ACHN (cell line): ENCODE data around the gene SUPT6H.
"Not testable (repeated sequence)": the region's sequence is repeated elsewhere in the genome, so short reads cannot be mapped to it uniquely, and the experiment has no call there.

Experiments
- DNase-seq: peaks from one replicate; pipeline ENCODE4 v3.0.0-alpha.2; 2015
- in situ Hi-C: cut with HindIII; loops from 2 replicates; pipeline ENCODE4 v1.10.0; 2017; ENCODE audit warnings: low sequenced_read_pairs, low pct_ligation_motif_present, low pct_unique_long_range_greater_than_20kb

Gene SUPT6H

GRCh38 chr17:28725166-28725659 lies 63.2 kb downstream of the SUPT6H start:
- in situ Hi-C loops: no loop called here
- peak; percentile 81 for DNase-seq

DNA sequence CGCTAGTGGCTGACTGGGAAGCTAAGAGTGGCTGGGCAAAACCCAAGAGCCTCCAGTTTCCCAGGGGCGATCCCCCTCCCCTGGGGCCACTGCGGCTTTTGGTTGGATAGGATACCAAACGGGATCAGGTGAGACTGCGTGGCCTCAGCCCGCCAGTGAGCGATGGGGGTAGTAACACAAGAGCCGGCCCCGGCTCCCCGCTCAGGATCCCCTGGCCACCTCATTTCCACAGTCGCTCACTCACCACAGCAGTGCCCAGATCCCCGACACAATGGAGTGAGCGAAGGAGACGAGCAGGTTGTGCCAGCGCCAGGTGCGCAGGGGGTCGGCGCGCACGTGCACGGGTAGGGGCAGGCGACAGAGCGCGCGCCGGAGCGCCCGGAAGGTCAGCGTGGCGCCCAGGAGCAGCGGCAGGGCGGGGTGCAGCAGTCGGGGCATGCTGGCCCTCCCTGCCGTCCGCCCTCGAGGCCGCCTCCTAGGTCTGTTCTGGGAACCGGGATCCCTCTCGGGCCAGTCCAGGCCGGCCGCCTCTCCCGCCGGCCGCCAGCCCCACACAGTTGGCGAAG lies 63.7 kb downstream of the SUPT6H start:
- DNase-seq: peak; percentile 62
- in situ Hi-C loops: no loop called here

- in situ Hi-C loops: no loop called here
- peak; percentile 83 for DNase-seq
Observed at GRCh38 chr17:28726226-28726626, 64.2 kb downstream of the SUPT6H start, which contains the start of gene TLCD1. Gene TLCD1, minus strand, starts transcription at chr17:28726233. Its CDS starts 136 bp downstream, at chr17:28726097.

DNA sequence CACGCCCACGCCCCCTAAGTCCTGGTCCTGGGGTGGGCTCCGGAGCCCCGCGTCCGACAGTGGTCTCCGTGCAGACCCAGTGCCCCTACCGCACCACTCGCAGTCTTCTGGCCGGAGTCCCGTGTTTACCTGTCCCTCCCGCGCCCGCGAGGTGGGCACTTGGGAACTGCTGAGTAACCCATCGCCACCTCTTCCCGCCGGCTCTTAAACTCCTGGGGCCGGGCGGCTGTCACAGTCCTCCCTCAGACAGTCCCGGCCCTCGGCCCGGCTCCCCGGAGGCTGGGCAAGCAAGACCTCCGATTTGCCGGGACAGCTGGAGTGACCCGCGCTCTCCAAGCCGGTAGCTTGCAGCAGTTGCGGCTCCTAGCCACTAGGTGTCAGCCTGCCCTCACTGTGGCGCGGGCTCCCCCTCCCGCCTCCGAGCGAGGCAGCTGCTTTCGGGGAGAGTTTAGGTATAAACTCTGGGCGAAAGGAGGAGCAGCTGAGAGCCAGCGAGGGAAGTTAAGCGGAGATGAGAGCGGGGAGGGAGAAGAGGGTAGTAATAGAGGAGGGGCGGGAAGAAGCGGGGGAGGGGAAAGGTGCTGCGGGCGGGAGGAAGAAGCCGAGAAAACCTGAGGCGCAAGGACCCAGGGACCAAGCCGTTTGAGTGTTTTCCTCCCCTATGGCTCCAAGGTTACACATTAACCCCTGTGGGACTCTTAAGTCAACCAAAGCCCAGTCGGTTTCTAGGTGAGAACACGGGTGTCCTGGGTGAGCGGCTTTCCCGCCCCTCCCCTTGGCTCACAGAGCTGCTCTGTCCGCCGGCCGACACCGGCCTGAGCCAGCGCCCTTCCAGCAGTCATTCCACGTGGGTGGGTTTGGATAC lies 64.9 kb downstream of the SUPT6H start:
- in situ Hi-C loops: no loop called here
- DNase-seq: peak; percentile 98

GRCh38 chr17:28728364-28729200 lies 66.6 kb downstream of the SUPT6H start, which contains the start of gene NEK8:
Gene NEK8, plus strand, starts transcription at chr17:28728788. Its CDS starts 26 bp downstream, at chr17:28728814.
- DNase-seq: peak; percentile 93
- in situ Hi-C loops: no loop called here

GRCh38 chr17:28729950-28730330 lies 67.9 kb downstream of the SUPT6H start:
- no peak for DNase-seq
- in situ Hi-C loops: no loop called here

DNA sequence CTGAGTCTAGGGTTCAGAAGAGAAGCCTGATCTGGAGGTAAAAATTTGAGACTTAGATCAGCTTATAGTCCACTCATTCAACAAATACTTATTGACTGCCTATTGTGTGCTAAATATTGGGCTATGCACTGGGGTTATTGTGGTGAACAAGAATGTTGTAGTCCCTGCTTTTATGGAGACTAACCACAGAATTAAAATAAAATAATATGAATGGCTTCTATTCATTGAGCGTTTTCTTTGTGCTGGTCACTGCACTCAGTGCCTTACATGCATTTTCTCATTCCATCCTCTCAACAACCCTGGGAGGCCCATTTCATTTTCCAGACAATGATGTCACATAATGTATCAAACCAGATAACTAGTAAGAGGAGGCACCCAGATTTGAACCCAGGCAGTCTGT lies 71.3 kb downstream of the SUPT6H start:
- DNase-seq: no peak
- in situ Hi-C loops: no loop called here

DNA sequence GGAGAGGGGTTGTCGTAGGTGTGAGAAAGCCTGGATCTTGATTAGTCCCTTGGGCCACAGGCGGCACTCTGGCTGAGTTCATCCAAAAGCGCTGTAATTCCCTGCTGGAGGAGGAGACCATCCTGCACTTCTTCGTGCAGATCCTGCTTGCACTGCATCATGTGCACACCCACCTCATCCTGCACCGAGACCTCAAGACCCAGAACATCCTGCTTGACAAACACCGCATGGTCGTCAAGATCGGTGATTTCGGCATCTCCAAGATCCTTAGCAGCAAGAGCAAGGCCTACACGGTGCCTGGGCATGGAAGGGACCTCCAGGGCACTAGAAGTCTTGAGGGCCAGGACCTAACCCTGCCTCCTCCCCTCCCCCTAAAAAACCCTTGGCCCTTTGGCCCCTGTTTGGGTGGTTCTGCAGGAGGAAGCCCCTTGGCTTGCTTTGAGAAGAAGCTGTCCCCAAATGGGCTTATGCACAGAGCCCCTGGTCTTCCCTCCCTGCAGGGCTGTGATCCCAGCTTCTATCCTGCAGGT lies 72.8 kb downstream of the SUPT6H start:
- in situ Hi-C loops: no loop called here
- DNase-seq: no peak

GRCh38 chr17:28735242-28735722 lies 73.3 kb downstream of the SUPT6H start:
- in situ Hi-C loops: no loop called here
- DNase-seq: no peak

- DNase-seq, in situ Hi-C loops: not testable (repeated sequence)
Observed at GRCh38 chr17:28735913-28736769, 74.1 kb downstream of the SUPT6H start.

GRCh38 chr17:28737316-28737715 lies 75.3 kb downstream of the SUPT6H start:
- in situ Hi-C loops: no loop called here
- no peak for DNase-seq

DNA sequence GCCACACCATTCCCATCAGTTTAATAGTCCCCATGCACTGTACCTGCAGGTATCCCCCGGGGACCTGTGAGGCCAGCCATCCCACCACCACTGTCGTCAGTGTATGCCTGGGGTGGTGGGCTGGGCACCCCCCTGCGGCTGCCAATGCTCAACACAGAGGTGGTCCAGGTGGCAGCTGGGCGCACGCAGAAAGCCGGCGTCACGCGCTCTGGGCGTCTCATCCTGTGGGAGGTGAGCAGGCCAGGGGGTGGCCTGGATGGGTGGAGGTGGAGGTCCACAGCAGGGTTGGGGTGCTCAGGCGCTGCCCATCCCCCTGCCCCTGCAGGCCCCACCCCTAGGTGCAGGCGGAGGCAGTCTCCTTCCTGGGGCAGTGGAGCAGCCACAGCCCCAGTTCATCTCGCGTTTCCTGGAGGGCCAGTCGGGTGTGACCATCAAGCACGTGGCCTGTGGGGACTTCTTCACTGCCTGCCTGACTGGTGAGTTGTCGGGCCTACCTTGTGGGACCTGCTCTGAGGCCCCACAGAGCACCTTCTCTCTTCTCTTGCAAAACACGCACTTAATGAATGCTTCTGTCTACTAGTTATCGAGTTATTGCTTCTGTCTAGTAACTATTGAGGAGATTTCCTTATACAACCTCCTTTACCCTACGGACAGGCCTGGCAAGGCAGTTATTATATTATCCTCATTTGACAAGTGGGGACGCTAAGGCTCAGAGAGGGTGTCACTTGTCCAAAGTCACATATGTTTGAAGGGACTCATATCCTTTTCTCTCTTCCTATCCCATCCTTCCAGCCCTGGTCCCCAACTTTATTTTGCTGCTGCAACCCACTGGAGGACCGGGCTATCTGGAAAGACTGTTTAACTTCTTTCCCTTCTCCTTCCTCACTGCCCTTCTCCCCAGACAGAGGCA lies 76.0 kb downstream of the SUPT6H start:
- no peak for DNase-seq
- in situ Hi-C loops: no loop called here

GRCh38 chr17:28738680-28739384 lies 76.8 kb downstream of the SUPT6H start:
- no peak for DNase-seq
- in situ Hi-C loops: no loop called here

- in situ Hi-C loops: no loop called here
- DNase-seq: no peak
Observed at GRCh38 chr17:28740406-28741357, 78.7 kb downstream of the SUPT6H start.
